IMR-90 (cell line): ENCODE results near the gene PIN1. TPM values are rescaled to one million over a fixed set of nuclear protein-coding genes. Genes with fewer than 3 reads are reported as not detected.
A peak's percentile ranks its signal among the peaks of the same experiment; 100 is the strongest.

ENCODE experiments used
- ATAC-seq: fragments of 200-7000 bp; cut with Tn5 transposase; 2 replicates; pipeline ENCODE4 v1.9.1; 2020; ENCODE audit warnings: low read depth, mild to moderate bottlenecking, moderate library complexity
- BruUV-seq: library from RNA; stranded (reverse); fragments of 400-500 nt; replicated peaks from 2 replicates; lab custom pipeline; 2021; lab: Mats Ljungman, UMichigan
- CTCF ChIA-PET: fragments of 300-600 bp; formaldehyde crosslinking; extraction: SDS; loops from one replicate; lab custom pipeline; 2021; ENCODE audit warnings: antibody characterized with exemption; lab: Yijun Ruan, JAX
- POLR2A ChIA-PET: fragments of 300-600 bp; sonication (Branson Sonifier 250); formaldehyde crosslinking; loops from one replicate; lab custom pipeline; 2022; ENCODE audit warnings: antibody characterized with exemption; ENCODE audit not compliant: unreplicated experiment; lab: Charles Lee
- DNase-seq: peaks from one replicate; pipeline ENCODE4 v3.0.0; 2013
- H2AFZ ChIP-seq: replicated peaks from 2 replicates; pipeline ENCODE3; 2013; ENCODE audit warnings: low read length, mild to moderate bottlenecking; ENCODE audit not compliant: poor library complexity
- H2AK5ac ChIP-seq: 2 replicates; pipeline ENCODE4 v1.6.1; 2013; ENCODE audit warnings: low read depth, low read length, inconsistent platforms
- H2AK9ac ChIP-seq: replicated peaks from 2 replicates; pipeline ENCODE3; 2013; ENCODE audit warnings: mild to moderate bottlenecking, low read depth, low read length, moderate library complexity; ENCODE audit not compliant: poor library complexity
- H2BK120ac ChIP-seq: 2 replicates; pipeline ENCODE4 v1.6.1; 2013; ENCODE audit warnings: low read depth, low read length, inconsistent platforms
- H2BK15ac ChIP-seq: 3 replicates; pipeline ENCODE4 v1.6.1; 2013; ENCODE audit warnings: low read depth, low read length, inconsistent platforms
- H2BK20ac ChIP-seq: 2 replicates; pipeline ENCODE4 v1.6.1; 2013; ENCODE audit warnings: low read depth, mild to moderate bottlenecking, inconsistent platforms, low read length, moderate library complexity
- H2BK5ac ChIP-seq: 2 replicates; pipeline ENCODE4 v1.6.1; 2013; ENCODE audit warnings: mild to moderate bottlenecking, low read depth, low read length, inconsistent platforms; ENCODE audit not compliant: poor library complexity, severe bottlenecking
- H3K14ac ChIP-seq: replicated peaks from 2 replicates; pipeline ENCODE4 v1.6.1; 2013; ENCODE audit warnings: low read depth, low read length, inconsistent platforms
- H3K18ac ChIP-seq: 2 replicates; pipeline ENCODE4 v1.6.1; 2013; ENCODE audit warnings: low read depth, low read length, control low read depth
- H3K23ac ChIP-seq: 2 replicates; pipeline ENCODE4 v1.6.1; 2013; ENCODE audit warnings: low read depth, low read length, inconsistent platforms
- H3K27ac ChIP-seq: 2 replicates; pipeline ENCODE4 v1.5.1; 2013; ENCODE audit warnings: mild to moderate bottlenecking, control low read depth, low read length; ENCODE audit not compliant: insufficient read depth
- H3K27me3 ChIP-seq: 2 replicates; pipeline ENCODE4 v1.6.1; 2013; ENCODE audit warnings: low read length; ENCODE audit not compliant: control insufficient read depth, insufficient read depth
- H3K36me3 ChIP-seq: 2 replicates; pipeline ENCODE4 v1.6.1; 2013; ENCODE audit warnings: low read length, mixed read lengths; ENCODE audit not compliant: control insufficient read depth, insufficient read depth
- H3K4ac ChIP-seq: 2 replicates; pipeline ENCODE4 v1.6.1; 2013; ENCODE audit warnings: low read depth, low read length, inconsistent platforms
- H3K4me1 ChIP-seq: 2 replicates; pipeline ENCODE4 v1.6.1; 2013; ENCODE audit warnings: low read length, mixed read lengths; ENCODE audit not compliant: control insufficient read depth, insufficient read depth
- H3K4me2 ChIP-seq: 2 replicates; pipeline ENCODE4 v1.6.1; 2013; ENCODE audit warnings: low read depth, mild to moderate bottlenecking, control low read depth, low read length, moderate library complexity
- H3K4me3 ChIP-seq: 2 replicates; pipeline ENCODE4 v1.5.1; 2013; ENCODE audit warnings: low read depth, mild to moderate bottlenecking, control low read depth, low read length, moderate library complexity; ENCODE audit not compliant: insufficient read depth
- H3K56ac ChIP-seq: 2 replicates; pipeline ENCODE4 v1.6.1; 2013; ENCODE audit warnings: low read length, inconsistent platforms; ENCODE audit not compliant: insufficient read depth; ENCODE audit errors: extremely low read depth
- H3K79me1 ChIP-seq, 2 experiments: 2 replicates each; pipeline ENCODE4 v1.6.1; 2013; ENCODE audit warnings: low read length in 2 of 2, inconsistent platforms in 1 of 2, low read depth in 1 of 2
- H3K9ac ChIP-seq: 2 replicates; pipeline ENCODE4 v1.6.1; 2013; ENCODE audit warnings: low read depth, low read length, control low read depth
- H3K9me1 ChIP-seq: 2 replicates; pipeline ENCODE4 v1.6.1; 2013; ENCODE audit warnings: low read length, inconsistent platforms; ENCODE audit not compliant: insufficient read depth
- H3K9me3 ChIP-seq: 2 replicates; pipeline ENCODE4 v1.6.1; 2013; ENCODE audit warnings: low read length; ENCODE audit not compliant: control insufficient read depth, insufficient read depth
- H4K20me1 ChIP-seq: 2 replicates; pipeline ENCODE4 v1.6.1; 2013; ENCODE audit warnings: low read length, inconsistent platforms; ENCODE audit not compliant: insufficient read depth
- H4K5ac ChIP-seq: 2 replicates; pipeline ENCODE4 v1.6.1; 2013; ENCODE audit warnings: mild to moderate bottlenecking, low read depth, low read length, control low read depth
- H4K8ac ChIP-seq, 2 experiments: 2 replicates each; pipeline ENCODE4 v1.6.1; 2013; ENCODE audit warnings: low read depth in 2 of 2, low read length in 2 of 2, control low read depth in 1 of 2, inconsistent platforms in 1 of 2
- H4K91ac ChIP-seq: 2 replicates; pipeline ENCODE4 v1.6.1; 2013; ENCODE audit warnings: low read depth, low read length, inconsistent platforms; ENCODE audit not compliant: insufficient read depth
- BHLHE40 ChIP-seq: fragments of 150-350 bp; IDR thresholded peaks from 2 replicates; pipeline ENCODE4 v1.6.1; 2016; ENCODE audit warnings: mild to moderate bottlenecking, low read depth, low read length
- CHD1 ChIP-seq: IDR thresholded peaks from 2 replicates; pipeline ENCODE4 v1.6.1; 2012; ENCODE audit warnings: low read depth, low read length, improper control_type of control experiment
- MAFK ChIP-seq: IDR thresholded peaks from 2 replicates; pipeline ENCODE4 v1.6.1; 2012; ENCODE audit warnings: low read depth, low read length, improper control_type of control experiment
- MAZ ChIP-seq: IDR thresholded peaks from 2 replicates; pipeline ENCODE4 v1.6.1; 2012; ENCODE audit warnings: low read depth, mild to moderate bottlenecking, low read length, improper control_type of control experiment, moderate library complexity, borderline replicate concordance
- MXI1 ChIP-seq: IDR thresholded peaks from 2 replicates; pipeline ENCODE4 v1.6.1; 2012; ENCODE audit warnings: low read depth, mild to moderate bottlenecking, low read length, moderate library complexity, borderline replicate concordance
- POLR2A ChIP-seq: IDR thresholded peaks from 2 replicates; pipeline ENCODE4 v1.6.1; 2012; ENCODE audit warnings: mild to moderate bottlenecking, low read depth, low read length
- RAD21 ChIP-seq: IDR thresholded peaks from 2 replicates; pipeline ENCODE4 v1.6.1; 2012; ENCODE audit warnings: low read length, improper control_type of control experiment
- RCOR1 ChIP-seq: IDR thresholded peaks from 2 replicates; pipeline ENCODE4 v1.6.1; 2012; ENCODE audit warnings: mild to moderate bottlenecking, low read length, improper control_type of control experiment; ENCODE audit not compliant: insufficient replicate concordance
- WGBS, 2 experiments: methylation state at CpG; one replicate each; pipeline versions ENCODE4 v1.1.5 to v1.1.7; 2013; ENCODE audit warnings: missing lambda C conversion rate in 2 of 2; ENCODE audit not compliant: insufficient read length in 1 of 2; ENCODE audit errors: extremely low coverage in 2 of 2; 5-methylcytosine and 5-hydroxymethylcytosine counted together
- dilution Hi-C: fragments of 300-500 bp; cut with HindIII; formaldehyde crosslinking; loops from one replicate; pipeline ENCODE4 v1.14.3; 2018; ENCODE audit warnings: low sequenced_read_pairs; ENCODE audit not compliant: unreplicated experiment
- in situ Hi-C: fragments of 300-500 bp; cut with MboI; formaldehyde crosslinking; loops from 3 replicates; pipeline ENCODE4 v1.14.3; 2019; ENCODE audit warnings: low sequenced_read_pairs, inconsistent platforms, mixed read lengths
- intact Hi-C: fragments of 100-400 bp; cut with micrococcal nuclease; formaldehyde crosslinking; loops from 2 replicates; pipeline ENCODE4 v1.10.0; 2022
- polyA plus RNA-seq, 3 experiments: library from polyadenylated mRNA; depleted of rRNA; stranded (reverse); fragments of >200 nt; gene quantifications; 2 replicates each; pipeline ENCODE4 v1.2.3, GENCODE V29; 2012; ENCODE audit warnings: low replicate concordance in 1 of 3
- total RNA-seq: library from RNA; depleted of rRNA; stranded (reverse); fragments of >200 nt; gene quantifications from 2 replicates; pipeline ENCODE4 v1.2.3, GENCODE V29; 2012
- TF ChIP-seq, protein P1 (sequence below): fragments of 150-350 bp; IDR thresholded peaks from 2 replicates; pipeline ENCODE4 v1.6.1; 2016; ENCODE audit warnings: low read depth, mild to moderate bottlenecking, low read length, moderate library complexity, borderline replicate concordance
- TF ChIP-seq, protein P2 (sequence below): fragments of 150-350 bp; IDR thresholded peaks from 2 replicates; pipeline ENCODE4 v1.6.1; 2017; ENCODE audit warnings: mild to moderate bottlenecking, antibody characterized with exemption, low read length, low read depth

PIN1 gene
- total and polyA plus RNA-seq, 2 of the 4 experiments (the other 2 are of a cell fraction), result 76.0 to 105 TPM

DNA sequence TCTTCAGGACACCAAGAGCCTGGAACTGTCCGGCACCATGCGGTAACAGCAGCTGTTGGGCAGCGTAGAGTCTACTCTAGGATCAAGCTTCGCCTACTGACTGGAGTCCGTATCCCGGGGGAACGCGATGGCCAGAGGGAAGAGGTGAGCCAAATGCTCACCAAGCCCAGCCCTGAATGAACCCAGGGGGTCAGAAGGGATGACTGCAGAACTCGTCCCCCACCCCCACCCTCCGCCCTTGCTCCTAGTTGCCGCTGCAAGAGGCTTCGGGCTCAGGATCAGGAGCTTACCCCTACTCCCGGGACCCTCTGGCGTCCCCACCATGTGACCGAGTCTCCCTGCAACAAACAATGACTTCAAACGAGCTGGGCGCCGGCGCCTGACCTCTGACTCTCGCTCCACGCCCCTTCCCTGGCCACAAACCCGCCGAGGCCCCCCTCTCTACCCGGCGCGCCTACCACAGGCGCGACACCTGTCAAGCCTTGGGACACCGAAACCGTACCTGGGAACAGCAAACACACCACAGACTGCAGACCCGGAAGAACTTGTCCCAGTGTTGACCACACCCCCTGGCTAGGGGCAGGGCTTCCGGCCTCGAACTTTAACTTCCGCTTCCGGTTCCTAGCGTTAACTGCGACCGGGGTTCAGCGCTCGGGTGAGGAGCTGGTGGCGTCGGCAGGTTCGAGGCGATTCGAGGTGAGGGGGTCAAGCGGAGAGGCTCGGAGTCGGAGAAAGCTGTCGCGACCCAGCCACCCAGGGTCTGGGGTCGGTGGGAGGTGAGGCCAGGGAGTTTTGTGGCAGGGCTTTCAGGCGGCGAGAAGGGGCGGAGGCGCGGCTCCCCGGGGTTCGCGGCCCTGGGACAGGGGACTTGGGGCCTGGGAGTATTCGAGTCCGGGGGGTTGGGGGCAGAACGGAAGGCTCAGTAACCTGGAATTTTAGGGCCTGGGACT is 7.6 kb upstream of the PIN1 start, which contains the start of gene UBL5:
Gene UBL5, plus strand, starts transcription at position 630 of the 950 bp plus-strand sequence. CDS start 420 bp downstream, outside the sequence.
- H2AFZ ChIP-seq, result peak within 1 kb of the TSS; percentile 93
- H3K18ac ChIP-seq, result no peak within 1 kb of the TSS
- ChIA-PET POLR2A (interaction anchor here (0.6 kb wide), 1 partner anchor 9 kb away, joined by 4 read pairs; the partner anchor contains the start of gene FBXL12), CTCF (no interaction called here)
- 1% methylated on average over 25 of the region's 62 CpGs; no CpG with 5 or more reads in 1 of the 2 experiments for WGBS, 2 experiments
- TF ChIP-seq, protein P1, sequence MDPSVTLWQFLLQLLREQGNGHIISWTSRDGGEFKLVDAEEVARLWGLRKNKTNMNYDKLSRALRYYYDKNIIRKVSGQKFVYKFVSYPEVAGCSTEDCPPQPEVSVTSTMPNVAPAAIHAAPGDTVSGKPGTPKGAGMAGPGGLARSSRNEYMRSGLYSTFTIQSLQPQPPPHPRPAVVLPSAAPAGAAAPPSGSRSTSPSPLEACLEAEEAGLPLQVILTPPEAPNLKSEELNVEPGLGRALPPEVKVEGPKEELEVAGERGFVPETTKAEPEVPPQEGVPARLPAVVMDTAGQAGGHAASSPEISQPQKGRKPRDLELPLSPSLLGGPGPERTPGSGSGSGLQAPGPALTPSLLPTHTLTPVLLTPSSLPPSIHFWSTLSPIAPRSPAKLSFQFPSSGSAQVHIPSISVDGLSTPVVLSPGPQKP, result no peak
- TF ChIP-seq, protein P2, sequence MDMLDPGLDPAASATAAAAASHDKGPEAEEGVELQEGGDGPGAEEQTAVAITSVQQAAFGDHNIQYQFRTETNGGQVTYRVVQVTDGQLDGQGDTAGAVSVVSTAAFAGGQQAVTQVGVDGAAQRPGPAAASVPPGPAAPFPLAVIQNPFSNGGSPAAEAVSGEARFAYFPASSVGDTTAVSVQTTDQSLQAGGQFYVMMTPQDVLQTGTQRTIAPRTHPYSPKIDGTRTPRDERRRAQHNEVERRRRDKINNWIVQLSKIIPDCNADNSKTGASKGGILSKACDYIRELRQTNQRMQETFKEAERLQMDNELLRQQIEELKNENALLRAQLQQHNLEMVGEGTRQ, result 0 out of 2 replicates have a peak, but pooled peaks have one; percentile 43
- TF ChIP-seq RCOR1 (no peak), MXI1 (peak; percentile 56; the same call in 1 of the 2 replicates), BHLHE40 (no peak), POLR2A (peak; percentile 72; the same call in 1 of the 2 replicates), RAD21 (no peak), MAZ (peak; percentile 31; the same call in 1 of the 2 replicates), MAFK (no peak), CHD1 (no peak)
- H3K4me3 ChIP-seq, result peak within 1 kb of the TSS; percentile 74
- peak within 1 kb of the TSS; percentile 89 for H3K4ac ChIP-seq
- ATAC-seq (peak; percentile 98), DNase-seq (peak; percentile 76)
- peak within 1 kb of the TSS; percentile 50 for H3K56ac ChIP-seq
- peaks cover 24 to 68% of the 10 kb centered on the region in 2 experiments for H3K79me1 ChIP-seq
- dilution Hi-C loops, result no loop called here
- H3K27ac ChIP-seq, result peak within 1 kb of the TSS; percentile 88
- H4K91ac ChIP-seq, result peak within 1 kb of the TSS; percentile 72
- 0 out of 2 replicates have a peak, but pooled peaks cover 7% of the 10 kb centered on the region for H3K9me1 ChIP-seq
- H3K4me1 ChIP-seq, result peaks cover 2% of the 10 kb centered on the region; the same call in 1 of the 2 replicates
- BruUV-seq, result TSS peak; percentile 82
- H2BK120ac ChIP-seq, result no peak within 1 kb of the TSS
- no peak within 1 kb of the TSS for H2BK20ac ChIP-seq
- H2AK5ac ChIP-seq, result peak within 1 kb of the TSS; percentile 74
- H3K4me2 ChIP-seq, result peak within 1 kb of the TSS; percentile 99
- peak within 1 kb of the TSS; percentile 31 for H2BK5ac ChIP-seq
- intact Hi-C loops, result no loop called here
- peak within 1 kb of the TSS; percentile 93 for H3K9ac ChIP-seq
- no peaks in the 10 kb centered on the region for H3K9me3 ChIP-seq
- in situ Hi-C loops, result no loop called here
- peak within 1 kb of the TSS; percentile 91 for H2AK9ac ChIP-seq
- peaks cover 7% of the 10 kb centered on the region for H3K36me3 ChIP-seq
- peaks cover 15% of the 10 kb centered on the region; the same call in 1 of the 2 replicates for H4K20me1 ChIP-seq
- H4K5ac ChIP-seq, result peak within 1 kb of the TSS; percentile 78
- no peak within 1 kb of the TSS for H2BK15ac ChIP-seq
- H3K14ac ChIP-seq, result peak within 1 kb of the TSS; percentile 90
- H3K23ac ChIP-seq, result peak within 1 kb of the TSS; percentile 84
- H3K27me3 ChIP-seq, result no peaks in the 10 kb centered on the region
- H4K8ac ChIP-seq, result peak within 1 kb of the TSS; percentile 2 to 92
